DND-41 (cell line): Measurements from ENCODE around the gene GIPR.
"Not testable (repeated sequence)": the region's sequence is repeated elsewhere in the genome, so short reads cannot be mapped to it uniquely, and the experiment has no call there.

Experiments used
- ATAC-seq: fragments of 200-7000 bp; cut with Tn5 transposase; 3 replicates; pipeline ENCODE4 v1.9.1; 2021; ENCODE audit warnings: low read depth; ENCODE audit not compliant: insufficient read depth
- DNase-seq: peaks from one replicate; pipeline ENCODE4 v3.0.0-alpha.2; 2020
- H2AFZ ChIP-seq: 2 replicates; pipeline ENCODE4 v1.6.0; 2012; ENCODE audit warnings: low read depth, low read length
- H3K27ac ChIP-seq: 2 replicates; pipeline ENCODE4 v1.5.1; 2012; ENCODE audit warnings: low read length, inconsistent platforms
- H3K27me3 ChIP-seq: fragments of 200-600 bp; sonication (generic); 2 replicates; pipeline ENCODE4 v1.6.0; 2012; ENCODE audit warnings: low read length, mild to moderate bottlenecking, inconsistent platforms; ENCODE audit not compliant: insufficient read depth, poor library complexity
- H3K36me3 ChIP-seq: 2 replicates; pipeline ENCODE4 v1.5.1; 2012; ENCODE audit warnings: low read length, inconsistent platforms; ENCODE audit not compliant: insufficient read depth
- H3K4me1 ChIP-seq: 2 replicates; pipeline ENCODE4 v1.5.1; 2012; ENCODE audit warnings: mild to moderate bottlenecking, low read length; ENCODE audit not compliant: insufficient read depth
- H3K4me2 ChIP-seq: 2 replicates; pipeline ENCODE4 v1.6.0; 2012; ENCODE audit warnings: mild to moderate bottlenecking, moderate library complexity, low read length, inconsistent platforms; ENCODE audit not compliant: insufficient read depth
- H3K4me3 ChIP-seq, 2 experiments: fragments of 200-600 bp in 1 of 2; shearing (Covaris generic) in 1 of 2; 2 replicates each; pipeline ENCODE4 v1.5.1; 2012 to 2016; ENCODE audit warnings: inconsistent platforms in 2 of 2, low read length in 2 of 2, mild to moderate bottlenecking in 2 of 2, low read depth in 1 of 2, moderate library complexity in 1 of 2
- H3K79me2 ChIP-seq: 2 replicates; pipeline ENCODE4 v1.6.0; 2012; ENCODE audit warnings: low read length, inconsistent platforms; ENCODE audit not compliant: insufficient read depth
- H3K9ac ChIP-seq: 2 replicates; pipeline ENCODE4 v1.6.0; 2012; ENCODE audit warnings: low read depth, mild to moderate bottlenecking, inconsistent platforms, low read length, moderate library complexity
- H3K9me3 ChIP-seq: 2 replicates; pipeline ENCODE4 v1.5.1; 2012; ENCODE audit warnings: low read length, moderate library complexity, mild to moderate bottlenecking, inconsistent platforms; ENCODE audit not compliant: insufficient read depth, severe bottlenecking
- H4K20me1 ChIP-seq: 2 replicates; pipeline ENCODE4 v1.6.0; 2012; ENCODE audit warnings: low read length; ENCODE audit not compliant: insufficient read depth
- EZH2 ChIP-seq: IDR thresholded peaks from 3 replicates; pipeline ENCODE4 v1.6.1; 2012; ENCODE audit warnings: borderline replicate concordance, low read depth, mild to moderate bottlenecking, moderate library complexity, low read length, inconsistent platforms; ENCODE audit not compliant: severe bottlenecking
- TF ChIP-seq, protein P1 (sequence below): IDR thresholded peaks from 2 replicates; pipeline ENCODE4 v1.5.1; 2012; ENCODE audit warnings: borderline replicate concordance, low read length, moderate library complexity, mild to moderate bottlenecking; ENCODE audit not compliant: poor library complexity, severe bottlenecking; ENCODE audit errors: extremely low read depth

Gene GIPR

DNA sequence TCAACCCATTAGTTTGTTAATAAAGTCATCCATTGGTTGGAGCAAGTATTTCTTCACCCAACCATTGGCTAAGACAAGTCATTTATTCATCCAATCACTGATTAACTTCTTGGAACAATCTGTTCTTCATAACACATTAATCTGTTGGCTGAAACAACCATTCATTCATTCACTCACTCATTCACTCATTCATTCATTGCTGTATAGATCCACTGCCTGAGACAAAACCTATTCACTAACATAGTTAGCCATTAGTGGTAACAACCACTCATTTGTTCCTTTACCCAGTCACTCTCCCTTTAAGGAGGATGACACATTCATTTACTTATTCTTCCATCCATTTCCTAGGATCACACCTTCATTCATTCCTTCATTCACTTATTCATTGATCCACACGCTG is 44.0 kb upstream of the GIPR start:
- H3K36me3 ChIP-seq = peaks cover 70% of the 10 kb centered on the region

DNA sequence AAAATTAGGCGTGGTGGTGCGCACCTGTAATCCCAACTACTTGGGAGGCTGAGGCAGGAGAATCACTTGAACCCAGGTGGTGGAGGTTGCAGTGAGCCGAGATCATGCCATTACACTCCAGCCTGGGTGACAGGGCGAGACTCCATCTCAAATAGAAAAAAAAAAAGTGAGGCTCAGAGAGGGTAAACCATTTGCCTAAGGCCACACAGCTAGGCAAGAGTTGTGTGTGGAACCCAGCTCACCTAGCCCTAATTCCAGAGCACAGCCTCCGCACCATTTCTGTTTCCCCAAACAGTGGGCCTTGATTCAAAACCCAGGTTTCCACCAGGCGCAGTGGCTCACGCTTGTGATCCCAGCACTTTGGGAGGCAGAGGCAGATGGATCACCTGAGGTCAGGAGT is 39.8 kb upstream of the GIPR start:
- H3K4me2 ChIP-seq, H2AFZ ChIP-seq, H3K9ac ChIP-seq, H3K4me1 ChIP-seq, H3K27ac ChIP-seq, H4K20me1 ChIP-seq, DNase-seq, H3K79me2 ChIP-seq, H3K9me3 ChIP-seq, H3K4me3 ChIP-seq, ATAC-seq, H3K27me3 ChIP-seq: not testable (repeated sequence)
- peaks cover 63% of the 10 kb centered on the region for H3K36me3 ChIP-seq

More for the DNA sequence above, 44.0 kb upstream of the GIPR start:
- no peak overlapping the region for H3K27ac ChIP-seq
- H3K4me1 ChIP-seq = no peaks in the 10 kb centered on the region
- H3K9me3 ChIP-seq = no peaks in the 10 kb centered on the region
- H3K27me3 ChIP-seq = no peaks in the 10 kb centered on the region
- H3K4me3 ChIP-seq = no peak overlapping the region
- no peak overlapping the region for H3K9ac ChIP-seq
- DNase-seq (no peak), ATAC-seq (no peak)
- no peak for TF ChIP-seq EZH2
- H3K4me2 ChIP-seq = no peak overlapping the region
- H2AFZ ChIP-seq = no peak overlapping the region
- no peaks in the 10 kb centered on the region for H4K20me1 ChIP-seq
- no peaks in the 10 kb centered on the region for H3K79me2 ChIP-seq

DNA sequence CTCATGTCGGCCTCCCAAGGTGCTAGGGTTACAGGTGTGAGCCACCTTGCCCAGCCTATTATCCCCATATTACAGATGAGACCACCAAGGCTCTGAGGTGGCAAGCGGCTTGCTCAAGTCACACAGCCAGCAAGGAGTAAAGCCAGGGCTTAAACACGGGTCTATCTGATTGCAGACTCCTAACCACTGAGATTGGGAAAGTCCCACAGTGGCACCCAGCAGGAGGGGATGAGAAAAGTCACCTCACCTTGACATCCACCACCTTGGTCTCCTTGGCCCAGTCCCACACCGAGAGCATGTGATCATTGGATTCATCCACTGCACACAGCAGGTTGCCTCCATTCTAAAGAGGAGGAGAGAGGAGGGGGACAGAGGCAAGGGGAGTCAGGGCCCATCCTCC is 38.3 kb upstream of the GIPR start:
- no peak for DNase-seq
- Histone ChIP-seq H3K9me3 (no peaks in the 10 kb centered on the region), H4K20me1 (no peaks in the 10 kb centered on the region), H3K9ac (no peak overlapping the region), H2AFZ (no peak overlapping the region), H3K4me1 (no peaks in the 10 kb centered on the region), H3K36me3 (peaks cover 54% of the 10 kb centered on the region), H3K79me2 (no peaks in the 10 kb centered on the region), H3K27ac (no peak overlapping the region), H3K27me3 (no peaks in the 10 kb centered on the region), H3K4me2 (no peak overlapping the region), H3K4me3 (no peak overlapping the region)
- no peak for ATAC-seq
- no peak for TF ChIP-seq EZH2

DNA sequence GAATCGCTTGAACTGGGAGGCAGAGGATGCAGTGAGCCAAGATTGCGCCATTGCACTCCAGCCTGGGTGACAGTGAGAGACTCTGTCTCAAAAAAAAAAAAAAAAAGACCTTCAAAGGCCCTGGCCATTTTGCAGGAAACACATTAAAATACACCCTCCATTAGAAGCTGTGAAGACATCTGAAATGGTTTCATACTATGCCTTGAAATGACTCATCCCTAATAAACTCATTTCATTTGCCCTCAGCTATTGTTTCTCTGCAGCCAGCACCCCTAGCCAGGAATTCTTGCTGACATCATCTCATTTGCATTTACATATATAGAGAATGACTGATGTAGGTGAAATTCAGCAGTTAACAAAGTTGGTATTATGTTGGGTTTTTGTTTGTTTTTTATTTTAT is 37.6 kb upstream of the GIPR start:
- Histone ChIP-seq H3K79me2 (no peaks in the 10 kb centered on the region), H3K36me3 (peaks cover 49% of the 10 kb centered on the region), H3K9me3 (no peaks in the 10 kb centered on the region), H3K27ac (no peak overlapping the region), H2AFZ (no peak overlapping the region), H3K4me2 (no peak overlapping the region), H3K9ac (no peak overlapping the region), H3K4me1 (no peaks in the 10 kb centered on the region), H3K4me3 (no peak overlapping the region), H4K20me1 (no peaks in the 10 kb centered on the region), H3K27me3 (no peaks in the 10 kb centered on the region)
- DNase-seq = no peak
- no peak for ATAC-seq
- TF ChIP-seq, protein P1, sequence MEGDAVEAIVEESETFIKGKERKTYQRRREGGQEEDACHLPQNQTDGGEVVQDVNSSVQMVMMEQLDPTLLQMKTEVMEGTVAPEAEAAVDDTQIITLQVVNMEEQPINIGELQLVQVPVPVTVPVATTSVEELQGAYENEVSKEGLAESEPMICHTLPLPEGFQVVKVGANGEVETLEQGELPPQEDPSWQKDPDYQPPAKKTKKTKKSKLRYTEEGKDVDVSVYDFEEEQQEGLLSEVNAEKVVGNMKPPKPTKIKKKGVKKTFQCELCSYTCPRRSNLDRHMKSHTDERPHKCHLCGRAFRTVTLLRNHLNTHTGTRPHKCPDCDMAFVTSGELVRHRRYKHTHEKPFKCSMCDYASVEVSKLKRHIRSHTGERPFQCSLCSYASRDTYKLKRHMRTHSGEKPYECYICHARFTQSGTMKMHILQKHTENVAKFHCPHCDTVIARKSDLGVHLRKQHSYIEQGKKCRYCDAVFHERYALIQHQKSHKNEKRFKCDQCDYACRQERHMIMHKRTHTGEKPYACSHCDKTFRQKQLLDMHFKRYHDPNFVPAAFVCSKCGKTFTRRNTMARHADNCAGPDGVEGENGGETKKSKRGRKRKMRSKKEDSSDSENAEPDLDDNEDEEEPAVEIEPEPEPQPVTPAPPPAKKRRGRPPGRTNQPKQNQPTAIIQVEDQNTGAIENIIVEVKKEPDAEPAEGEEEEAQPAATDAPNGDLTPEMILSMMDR = no peak
- TF ChIP-seq EZH2 = no peak

DNA sequence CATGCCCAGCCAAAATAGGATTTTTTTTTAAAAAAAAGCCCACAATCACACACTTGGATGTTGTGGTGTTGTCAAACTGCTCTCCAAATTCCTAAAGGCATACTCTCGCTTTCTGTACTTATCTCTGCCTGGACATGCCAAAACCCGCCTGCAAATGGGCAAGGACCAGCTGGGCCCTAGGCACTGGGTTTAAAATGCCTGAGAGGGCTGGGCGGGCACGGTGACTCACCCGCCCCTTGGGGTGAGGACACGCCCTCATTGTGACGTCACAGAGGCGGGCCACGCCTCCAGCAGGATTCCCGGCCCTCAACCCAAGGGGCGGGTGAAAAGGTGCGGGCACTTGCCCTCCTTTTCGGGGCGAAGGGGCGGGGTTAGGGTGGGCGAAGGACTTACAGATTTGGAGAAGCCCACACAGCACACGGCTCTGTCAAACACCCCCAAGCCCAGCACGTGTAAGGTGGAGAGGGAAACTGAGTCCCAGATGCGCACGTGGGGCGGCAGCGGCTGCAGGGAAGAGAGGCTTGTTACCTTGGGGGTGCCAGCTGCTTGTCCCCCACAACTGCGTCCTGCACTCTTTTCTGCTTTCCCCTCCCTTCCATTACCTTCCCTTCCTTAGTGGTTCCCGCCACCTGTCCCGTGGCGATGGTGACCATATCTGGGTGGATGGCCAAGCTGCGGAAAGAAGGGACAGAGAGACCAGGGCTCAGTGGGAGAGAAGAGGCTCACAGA is 35.4 kb upstream of the GIPR start:
- Histone ChIP-seq H3K9ac (no peak overlapping the region), H4K20me1 (no peaks in the 10 kb centered on the region), H3K4me2 (no peak overlapping the region), H3K36me3 (peaks cover 31% of the 10 kb centered on the region), H3K27ac (no peak overlapping the region), H3K9me3 (no peaks in the 10 kb centered on the region), H3K27me3 (no peaks in the 10 kb centered on the region), H2AFZ (no peak overlapping the region), H3K79me2 (no peaks in the 10 kb centered on the region), H3K4me1 (no peaks in the 10 kb centered on the region), H3K4me3 (no peak overlapping the region)
- ATAC-seq = peak; percentile 31; the same call in 1 of the 3 replicates
- peak; percentile 21 for DNase-seq
- TF ChIP-seq, protein P1 = no peak
- TF ChIP-seq EZH2 = no peak
